Right lobe of liver (tissue), 6 donors: ENCODE data around the gene CRAMP1. TPM values are rescaled to one million over a fixed set of nuclear protein-coding genes. Genes with fewer than 3 reads are reported as not detected.

Source experiments
- ATAC-seq, 4 donors: fragments of 200-7000 bp; cut with Tn5 transposase; one replicate each; pipeline ENCODE4 v1.9.1; 2020; ENCODE audit warnings: mild to moderate bottlenecking in 4 of 4, moderate library complexity in 4 of 4
- DNase-seq, 3 donors: peaks; one replicate each; pipeline ENCODE4 v3.0.0-alpha.2; 2020
- H3K27ac ChIP-seq, 3 donors: fragments of 200-600 bp; one replicate each; pipeline ENCODE4 v1.8.0; 2022
- H3K27me3 ChIP-seq, 2 donors: fragments of 200-600 bp; one replicate each; pipeline ENCODE4 v1.8.0; 2022
- H3K36me3 ChIP-seq, 4 donors: fragments of 200-600 bp; sonication (generic) in 1 of 4; one replicate each; pipeline versions ENCODE4 v1.5.1 to v1.8.0; 2017 to 2022; ENCODE audit warnings: control low read depth in 1 of 4
- H3K4me1 ChIP-seq, 4 donors: fragments of 200-600 bp; sonication (generic) in 1 of 4; one replicate each; pipeline versions ENCODE4 v1.5.1 to v1.8.0; 2017 to 2022; ENCODE audit warnings: control low read depth in 1 of 4
- H3K4me3 ChIP-seq, 3 donors: fragments of 200-600 bp; one replicate each; pipeline ENCODE4 v1.8.0; 2022
- H3K9me3 ChIP-seq, 4 donors: fragments of 200-600 bp; sonication (generic) in 1 of 4; one replicate each; pipeline versions ENCODE4 v1.5.1 to v1.8.0; 2017 to 2022; ENCODE audit warnings: control low read depth in 1 of 4
- POLR2A ChIP-seq: fragments of 450-650 bp; IDR thresholded peaks from one replicate; pipeline ENCODE4 v1.6.1; 2017; ENCODE audit warnings: antibody characterized with exemption, mild to moderate bottlenecking
- WGBS: methylation state at CpG from one replicate; pipeline ENCODE4 v1.1.6; 2018; ENCODE audit warnings: low coverage, low lambda C conversion rate; ENCODE audit not compliant: insufficient coverage; ENCODE audit errors: missing lambda C conversion rate; 5-methylcytosine and 5-hydroxymethylcytosine counted together
- intact Hi-C, 2 donors: fragments of 100-400 bp; cut with DNase I; formaldehyde crosslinking; loops; one replicate each; pipeline versions ENCODE4 v1.11.2 to v1.14.1; 2022
- long read RNA-seq: library from polyadenylated mRNA; unstranded; transcript quantifications from one replicate; pipeline ENCODE4 v2.0.0, GENCODE V29; 2019
- total RNA-seq, 6 experiments: library from RNA; depleted of rRNA in 2 of 6; stranded (reverse); fragments of >200 nt in 2 of 6; fragmentation: NEBNext Ultra II Directional in 3 of 6; extraction: Animal tissue kit (Norgen Biotek cat#: 25700) in 3 of 6; gene quantifications; one replicate each; pipeline versions ENCODE4 v1.1.0 to v1.2.4, GENCODE V29; 2016 to 2023
- TF ChIP-seq, protein P1 (sequence below), 4 donors: fragments of 200-600 bp in 3 of 4; fragments of 450-650 bp in 1 of 4; IDR thresholded peaks; one replicate each; pipeline versions ENCODE4 v1.5.1 to v1.8.0; 2016 to 2022; ENCODE audit warnings: antibody characterized with exemption in 4 of 4, mild to moderate bottlenecking in 2 of 4
- donor health status: DM: no; HTN: yes; CAD: no.
- donor health status: DM: no; HTN: no; CAD: no.
- donor health status: DM: no; HTN: no; CAD: no.
- donor health status: DM: no; HTN: yes; CAD: no.
- donor health status: DM: no; HTN: yes; CAD: no.

CRAMP1 gene, protein sequence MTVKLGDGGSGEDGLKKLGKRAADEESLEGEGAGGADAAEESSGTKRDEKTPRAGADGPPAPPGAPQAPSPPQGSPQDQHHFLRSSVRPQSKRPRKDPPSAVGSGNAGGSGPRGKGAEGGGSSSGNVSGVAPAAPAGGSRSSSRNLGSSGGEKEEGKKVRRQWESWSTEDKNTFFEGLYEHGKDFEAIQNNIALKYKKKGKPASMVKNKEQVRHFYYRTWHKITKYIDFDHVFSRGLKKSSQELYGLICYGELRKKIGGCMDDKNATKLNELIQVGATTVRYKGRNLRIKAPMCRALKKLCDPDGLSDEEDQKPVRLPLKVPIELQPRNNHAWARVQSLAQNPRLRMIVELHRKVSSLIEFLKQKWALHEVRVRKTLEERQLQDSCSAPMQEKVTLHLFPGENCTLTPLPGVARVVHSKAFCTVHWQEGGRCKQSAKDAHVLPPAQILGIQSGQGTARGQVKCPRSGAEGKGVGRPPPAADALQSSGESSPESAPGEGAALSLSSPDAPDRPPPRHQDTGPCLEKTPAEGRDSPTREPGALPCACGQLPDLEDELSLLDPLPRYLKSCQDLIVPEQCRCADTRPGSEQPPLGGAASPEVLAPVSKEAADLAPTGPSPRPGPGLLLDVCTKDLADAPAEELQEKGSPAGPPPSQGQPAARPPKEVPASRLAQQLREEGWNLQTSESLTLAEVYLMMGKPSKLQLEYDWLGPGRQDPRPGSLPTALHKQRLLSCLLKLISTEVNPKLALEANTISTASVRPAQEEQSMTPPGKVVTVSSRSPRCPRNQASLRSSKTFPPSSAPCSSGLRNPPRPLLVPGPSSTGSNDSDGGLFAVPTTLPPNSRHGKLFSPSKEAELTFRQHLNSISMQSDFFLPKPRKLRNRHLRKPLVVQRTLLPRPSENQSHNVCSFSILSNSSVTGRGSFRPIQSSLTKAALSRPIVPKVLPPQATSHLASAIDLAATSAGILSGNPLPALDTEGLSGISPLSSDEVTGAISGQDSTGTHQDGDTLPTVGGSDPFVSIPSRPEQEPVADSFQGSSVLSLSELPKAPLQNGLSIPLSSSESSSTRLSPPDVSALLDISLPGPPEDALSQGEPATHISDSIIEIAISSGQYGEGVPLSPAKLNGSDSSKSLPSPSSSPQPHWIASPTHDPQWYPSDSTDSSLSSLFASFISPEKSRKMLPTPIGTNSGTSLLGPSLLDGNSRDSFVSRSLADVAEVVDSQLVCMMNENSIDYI (N-terminal part only)
- total RNA-seq: 1 to 10 TPM; 2.9 to 8.4 (median 5.8) TPM
- long read RNA-seq: 0 reads

DNA sequence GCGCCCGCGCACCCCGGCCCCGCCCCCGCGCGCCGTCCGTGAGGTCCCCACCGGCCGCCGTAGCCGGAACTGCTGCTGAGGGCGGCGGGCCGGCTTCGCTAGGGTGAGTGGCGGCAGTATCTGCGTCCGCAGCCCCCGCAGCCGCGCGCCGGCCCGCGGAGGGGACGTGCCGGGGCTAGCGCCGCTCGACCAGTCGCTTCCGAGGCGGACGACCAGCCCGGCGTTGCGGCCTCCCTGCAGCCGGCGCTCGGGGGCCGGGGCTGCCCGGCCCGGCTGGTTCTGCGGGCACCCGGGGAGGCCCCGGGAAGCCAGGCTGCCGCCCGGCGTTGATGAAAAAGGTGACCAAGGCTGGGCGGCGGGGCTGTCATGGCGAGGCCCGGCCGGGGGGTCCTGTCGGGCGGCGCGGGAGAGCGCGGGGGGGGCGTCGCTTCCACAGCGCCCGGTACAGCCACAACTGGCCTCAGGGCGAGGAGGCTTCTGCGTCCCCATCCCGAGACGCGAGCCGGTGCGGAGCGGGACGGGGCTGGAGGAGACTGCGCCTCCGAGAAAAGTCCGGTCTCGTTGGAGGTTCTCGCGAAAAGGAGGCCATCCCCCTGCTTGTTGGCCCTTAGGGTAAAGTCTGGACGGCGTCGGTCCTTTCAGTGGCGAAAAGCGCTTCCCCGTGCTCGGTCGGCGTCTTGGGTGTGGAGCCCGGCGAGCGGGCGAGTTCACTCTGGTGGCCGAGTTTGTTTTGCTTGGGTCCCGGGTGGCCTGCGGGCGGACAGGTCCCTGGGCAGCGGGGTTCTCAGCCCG lies at the start of gene CRAMP1:
TSS of gene CRAMP1 (plus strand) at position 41 of the 792 bp plus-strand sequence. CDS start 2,280 bp downstream, outside the sequence.
- 0% methylated on average over 15 of the region's 101 CpGs for WGBS
- DNase-seq: peak in 2 of 3 donors; percentile 32 to 62

DNA sequence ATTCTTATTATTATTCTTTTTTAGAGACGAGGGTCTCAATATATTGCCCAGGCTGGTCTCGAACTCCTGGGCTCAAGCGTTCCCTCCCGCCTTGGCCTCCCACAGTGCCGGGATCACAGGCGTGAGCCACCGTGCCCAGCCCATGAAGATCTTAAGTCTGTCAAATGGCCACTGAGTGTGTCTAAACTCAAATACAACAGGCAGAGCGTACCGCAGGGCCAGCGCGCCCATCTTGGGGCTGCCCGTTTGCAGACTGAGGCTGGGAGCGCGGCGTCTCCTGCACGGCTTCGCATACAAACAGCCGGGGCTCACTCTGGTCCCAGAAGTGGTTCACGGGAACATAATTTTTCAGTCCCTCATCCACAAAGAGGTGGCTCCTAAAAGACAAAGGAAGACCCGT lies 48.4 kb upstream of the CRAMP1 start:
- no peak for ATAC-seq
- WGBS: 94% methylated on average over 12 of the region's 20 CpGs
- Histone ChIP-seq H3K4me1 (no peaks in the 10 kb centered on the region), H3K36me3 (peaks cover 0 to 4% (median 0%) of the 10 kb centered on the region in 4 donors), H3K9me3 (no peaks in the 10 kb centered on the region), H3K27me3 (no peaks in the 10 kb centered on the region), H3K27ac (no peak overlapping the region), H3K4me3 (no peak overlapping the region)
- intact Hi-C loops: no loop called here
- TF ChIP-seq, protein P1, sequence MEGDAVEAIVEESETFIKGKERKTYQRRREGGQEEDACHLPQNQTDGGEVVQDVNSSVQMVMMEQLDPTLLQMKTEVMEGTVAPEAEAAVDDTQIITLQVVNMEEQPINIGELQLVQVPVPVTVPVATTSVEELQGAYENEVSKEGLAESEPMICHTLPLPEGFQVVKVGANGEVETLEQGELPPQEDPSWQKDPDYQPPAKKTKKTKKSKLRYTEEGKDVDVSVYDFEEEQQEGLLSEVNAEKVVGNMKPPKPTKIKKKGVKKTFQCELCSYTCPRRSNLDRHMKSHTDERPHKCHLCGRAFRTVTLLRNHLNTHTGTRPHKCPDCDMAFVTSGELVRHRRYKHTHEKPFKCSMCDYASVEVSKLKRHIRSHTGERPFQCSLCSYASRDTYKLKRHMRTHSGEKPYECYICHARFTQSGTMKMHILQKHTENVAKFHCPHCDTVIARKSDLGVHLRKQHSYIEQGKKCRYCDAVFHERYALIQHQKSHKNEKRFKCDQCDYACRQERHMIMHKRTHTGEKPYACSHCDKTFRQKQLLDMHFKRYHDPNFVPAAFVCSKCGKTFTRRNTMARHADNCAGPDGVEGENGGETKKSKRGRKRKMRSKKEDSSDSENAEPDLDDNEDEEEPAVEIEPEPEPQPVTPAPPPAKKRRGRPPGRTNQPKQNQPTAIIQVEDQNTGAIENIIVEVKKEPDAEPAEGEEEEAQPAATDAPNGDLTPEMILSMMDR (IDR thresholded peaks at IDR 0.05): no peak
- no peak for TF ChIP-seq POLR2A
- no peak for DNase-seq

More for the DNA sequence above, at the start of gene CRAMP1:
- H3K9me3 ChIP-seq: no peaks in the 10 kb centered on the region
- intact Hi-C loops: loop anchor here in 1 of 2 donors (10.0 kb wide), 1 partner anchor 52 kb away; no protein-coding TSS in a partner anchor
- TF ChIP-seq, protein P1 (IDR thresholded peaks at IDR 0.05): no peak
- peak; percentile 56 for TF ChIP-seq POLR2A
- ATAC-seq: no peak
- H3K36me3 ChIP-seq: peaks cover 0 to 12% (median 0%) of the 10 kb centered on the region in 4 donors
- peak within 1 kb of the TSS; percentile 82 to 96 (median 95) for H3K4me3 ChIP-seq
- peak within 1 kb of the TSS; percentile 44 to 77 (median 64) for H3K27ac ChIP-seq
- peaks cover 0 to 34% (median 8%) of the 10 kb centered on the region in 4 donors for H3K4me1 ChIP-seq
- H3K27me3 ChIP-seq: no peaks in the 10 kb centered on the region

DNA sequence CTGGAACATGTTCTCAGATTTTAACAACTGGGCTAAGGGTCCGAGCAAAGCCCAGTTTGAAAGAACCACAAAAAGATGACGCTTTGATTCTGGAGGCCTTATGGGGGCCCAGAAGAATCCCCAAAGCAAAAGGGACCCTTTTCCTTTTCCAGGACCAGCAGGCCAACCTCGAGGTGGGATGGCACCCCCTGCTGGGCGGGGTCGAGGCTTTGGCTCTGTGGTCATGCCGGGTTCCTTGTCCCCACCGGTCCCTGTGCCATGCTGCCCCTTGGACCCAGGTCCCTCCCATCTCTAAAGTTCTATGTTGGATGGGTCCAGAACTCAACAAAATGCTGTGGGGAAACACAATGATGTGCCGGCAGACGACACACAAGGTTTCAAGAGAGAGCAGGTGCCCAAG lies 47.8 kb upstream of the CRAMP1 start:
- no peak overlapping the region for H3K27ac ChIP-seq
- H3K4me1 ChIP-seq: no peaks in the 10 kb centered on the region
- H3K9me3 ChIP-seq: no peaks in the 10 kb centered on the region
- 50% methylated on average over 5 of the region's 9 CpGs for WGBS
- no peak overlapping the region for H3K4me3 ChIP-seq
- TF ChIP-seq, protein P1 (IDR thresholded peaks at IDR 0.05): peak in 2 of 4 donors; percentile 16 to 25
- no peak for TF ChIP-seq POLR2A
- no peak for DNase-seq
- ATAC-seq: no peak
- no peaks in the 10 kb centered on the region for H3K27me3 ChIP-seq
- intact Hi-C loops: no loop called here
- H3K36me3 ChIP-seq: peaks cover 0 to 4% (median 0%) of the 10 kb centered on the region in 4 donors
